GM18526 (cell line): ENCODE data around the gene ASF1A.
A peak's percentile ranks its signal among the peaks of the same experiment; 100 is the strongest.

Experiments
- POLR2A ChIP-seq: IDR thresholded peaks from 3 replicates; pipeline ENCODE4 v1.6.1; 2011; ENCODE audit not compliant: insufficient read length; ENCODE audit errors: extremely low read depth

ASF1A gene

DNA sequence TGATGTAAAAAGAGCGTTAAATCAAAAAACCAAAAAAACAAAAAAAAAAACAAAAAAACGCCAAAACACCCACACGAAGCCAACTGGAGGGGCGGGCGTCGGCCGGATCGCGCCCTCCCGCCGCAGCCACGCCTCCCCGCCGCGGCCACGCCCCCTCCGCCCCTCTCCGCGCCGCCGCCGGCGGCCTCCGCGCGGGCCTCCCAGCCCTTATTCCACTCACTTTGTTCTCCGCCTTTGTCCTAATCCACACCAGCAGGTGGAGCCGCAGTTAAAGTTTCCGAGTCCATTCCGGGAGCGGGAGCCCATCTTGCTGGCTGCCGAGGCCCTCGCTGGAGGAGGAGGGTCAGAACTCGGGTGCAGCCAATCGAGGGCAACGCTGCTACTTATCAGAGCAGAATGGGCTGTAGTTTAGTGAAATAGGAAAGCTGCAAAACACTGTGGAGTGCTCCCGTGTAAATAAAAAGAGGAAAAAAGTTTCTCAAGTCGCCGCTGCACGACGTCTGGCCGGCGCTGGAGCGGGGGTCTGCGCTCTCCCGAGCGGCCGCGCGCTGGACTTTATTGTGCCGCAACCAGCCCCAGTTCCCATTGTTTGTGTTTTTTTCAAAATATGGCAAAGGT is at the start of gene ASF1A:
Gene ASF1A (plus strand): TSS at position 346 of the 618 bp plus-strand sequence. CDS start 262 bp downstream, at position 608.
- peak; percentile 75 for TF ChIP-seq POLR2A

- no peak for TF ChIP-seq POLR2A
Observed at GRCh38 chr6:118844915-118845314, 49.0 kb upstream of the ASF1A start.

- TF ChIP-seq POLR2A: no peak
Observed at GRCh38 chr6:118853408-118853807, 40.5 kb upstream of the ASF1A start.

DNA sequence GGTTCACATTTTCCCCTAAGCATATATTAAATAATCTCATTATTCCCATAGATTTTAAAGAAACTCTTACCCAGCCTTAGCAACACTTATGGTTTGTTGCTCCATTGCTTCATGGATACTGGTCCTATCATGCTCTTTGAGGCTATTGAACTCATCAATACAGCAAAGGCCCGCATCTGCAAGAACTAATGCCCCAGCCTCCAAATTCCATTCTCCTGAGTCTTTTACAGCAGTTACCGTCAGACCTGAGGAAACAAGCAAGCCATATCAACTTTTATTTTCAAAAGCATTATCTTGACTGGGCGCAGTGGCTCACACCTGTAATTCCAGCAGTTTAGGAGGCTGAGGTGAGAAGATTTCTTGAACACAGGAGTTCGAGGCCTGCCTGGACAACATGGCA is 37.7 kb upstream of the ASF1A start:
- no peak for TF ChIP-seq POLR2A

- no peak for TF ChIP-seq POLR2A
Observed at GRCh38 chr6:118859517-118860064, 34.4 kb upstream of the ASF1A start.

- TF ChIP-seq POLR2A: no peak
Observed at GRCh38 chr6:118860363-118860762, 33.6 kb upstream of the ASF1A start.

GRCh38 chr6:118860880-118861279 is 33.1 kb upstream of the ASF1A start:
- no peak for TF ChIP-seq POLR2A

DNA sequence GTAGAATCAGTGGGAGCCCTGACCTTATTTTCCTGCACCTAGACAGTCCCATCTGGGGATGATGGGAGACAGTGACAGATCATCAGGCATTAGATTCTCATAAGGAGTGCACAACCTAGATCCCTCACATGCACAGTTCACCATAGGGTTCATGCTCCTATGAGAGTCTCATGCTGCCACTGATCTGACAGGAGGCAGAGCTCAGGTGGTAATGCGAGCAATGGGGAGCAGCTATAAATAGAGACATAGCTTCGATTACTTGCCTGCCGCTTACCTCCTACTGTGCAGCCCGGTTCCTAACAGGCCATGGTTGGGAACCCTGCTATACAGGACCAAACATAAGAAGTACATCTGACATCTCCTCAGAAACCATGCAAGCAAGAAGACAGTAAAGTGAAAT is 31.5 kb upstream of the ASF1A start:
- TF ChIP-seq POLR2A: no peak

- no peak for TF ChIP-seq POLR2A
Observed at GRCh38 chr6:118864341-118865099, 29.4 kb upstream of the ASF1A start.

DNA sequence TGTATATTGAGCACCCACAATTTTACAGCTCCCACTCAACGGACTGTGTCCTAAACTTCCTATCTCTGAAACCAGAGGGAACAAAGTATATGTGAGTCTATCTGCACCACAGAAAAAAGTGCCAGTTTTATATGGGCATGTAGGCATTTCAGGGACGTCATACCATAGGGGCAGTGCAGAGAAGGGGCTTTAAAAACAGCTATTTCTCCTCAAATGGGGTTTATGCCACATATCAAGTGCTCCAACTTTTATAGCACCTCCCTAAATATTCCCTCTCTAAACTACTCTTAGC is 28.9 kb upstream of the ASF1A start:
- TF ChIP-seq POLR2A: no peak

GRCh38 chr6:118867181-118867580 is 26.8 kb upstream of the ASF1A start:
- TF ChIP-seq POLR2A: no peak

GRCh38 chr6:118869350-118869749 is 24.6 kb upstream of the ASF1A start:
- TF ChIP-seq POLR2A: no peak

- no peak for TF ChIP-seq POLR2A
Observed at GRCh38 chr6:118869894-118870589, 23.9 kb upstream of the ASF1A start.

GRCh38 chr6:118871331-118871730 is 22.6 kb upstream of the ASF1A start:
- no peak for TF ChIP-seq POLR2A

DNA sequence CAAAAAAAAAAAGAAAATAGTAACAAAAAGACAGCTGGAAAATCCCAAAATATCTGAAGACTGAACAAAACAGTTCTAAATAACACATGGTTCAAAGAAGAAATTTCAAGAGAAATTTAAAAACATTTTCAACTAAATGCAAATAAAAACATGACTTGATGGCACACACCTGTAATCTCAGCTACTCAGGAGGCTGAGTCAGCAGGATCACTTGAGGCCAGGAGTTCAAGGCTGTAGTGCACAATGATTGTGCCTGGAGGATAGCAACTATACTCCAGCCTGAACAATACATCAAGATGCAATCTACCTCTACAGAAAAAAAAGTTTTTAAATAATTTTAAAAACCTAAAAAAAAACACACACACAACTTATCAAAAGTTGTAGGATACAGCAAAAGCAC is 21.6 kb upstream of the ASF1A start:
- TF ChIP-seq POLR2A: no peak

DNA sequence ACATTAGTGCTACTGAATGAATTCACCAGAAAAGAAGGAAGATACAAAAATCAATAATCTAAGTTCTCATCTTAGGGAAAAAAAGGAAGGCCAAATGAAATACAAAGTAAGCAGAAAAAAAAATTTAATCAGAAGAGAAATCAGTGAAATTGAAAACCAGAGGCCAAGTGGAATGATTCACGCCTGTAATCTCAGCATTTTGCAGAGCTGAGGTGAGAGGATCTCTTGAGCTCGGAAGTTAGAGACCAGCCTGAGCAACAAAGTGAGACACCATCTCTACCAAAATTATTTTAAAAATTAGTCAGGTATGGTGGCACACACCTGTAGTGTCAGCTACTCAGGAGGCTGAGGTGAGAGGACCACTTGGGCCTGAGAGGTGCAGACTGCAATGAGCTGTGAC is 21.2 kb upstream of the ASF1A start:
- no peak for TF ChIP-seq POLR2A
